Measurements from ENCODE around the gene KCNMB2.

The KCNMB2 gene

GRCh38 chr3:178618896-178619295 lies 82.7 kb downstream of the KCNMB2 start:
- no peak for TF ChIP-seq CTCF (IDR thresholded peaks at IDR 0.05; ENCODE audit: low read depth, low read length)
- Histone ChIP-seq H3K36me3 (no peaks in the 10 kb centered on the region), H3K9me3 (no peaks in the 10 kb centered on the region), H3K4me1 (no peaks in the 10 kb centered on the region), H3K27me3 (no peaks in the 10 kb centered on the region), H3K4me3 (ENCODE audit: low read depth, low read length) (no peak overlapping the region)
- DNase-seq = no peak

- Histone ChIP-seq H3K27me3 (no peaks in the 10 kb centered on the region), H3K9me3 (no peaks in the 10 kb centered on the region), H3K36me3 (no peaks in the 10 kb centered on the region), H3K4me1 (no peaks in the 10 kb centered on the region), H3K4me3 (ENCODE audit: low read depth, low read length) (no peak overlapping the region)
- no peak for TF ChIP-seq CTCF (IDR thresholded peaks at IDR 0.05; ENCODE audit: low read depth, low read length)
- DNase-seq = no peak
These were observed 87.5 kb downstream of the KCNMB2 start for GRCh38 chr3:178623666-178624255.

- Histone ChIP-seq H3K27me3 (no peaks in the 10 kb centered on the region), H3K4me1 (no peaks in the 10 kb centered on the region), H3K36me3 (no peaks in the 10 kb centered on the region), H3K4me3 (ENCODE audit: low read depth, low read length) (no peak overlapping the region), H3K9me3 (no peaks in the 10 kb centered on the region)
- TF ChIP-seq CTCF (IDR thresholded peaks at IDR 0.05; ENCODE audit: low read depth, low read length) = no peak
- DNase-seq = no peak
These were observed 88.0 kb downstream of the KCNMB2 start for GRCh38 chr3:178624276-178624675.

GRCh38 chr3:178625053-178625600 lies 88.9 kb downstream of the KCNMB2 start:
- no peak for DNase-seq
- Histone ChIP-seq H3K4me3 (ENCODE audit: low read depth, low read length) (no peak overlapping the region), H3K36me3 (no peaks in the 10 kb centered on the region), H3K4me1 (no peaks in the 10 kb centered on the region), H3K9me3 (no peaks in the 10 kb centered on the region), H3K27me3 (no peaks in the 10 kb centered on the region)
- TF ChIP-seq CTCF (IDR thresholded peaks at IDR 0.05; ENCODE audit: low read depth, low read length) = no peak

GRCh38 chr3:178628037-178628436 lies 91.8 kb downstream of the KCNMB2 start:
- Histone ChIP-seq H3K9me3 (no peaks in the 10 kb centered on the region), H3K4me3 (ENCODE audit: low read depth, low read length) (no peak overlapping the region), H3K36me3 (no peaks in the 10 kb centered on the region), H3K27me3 (no peaks in the 10 kb centered on the region), H3K4me1 (no peaks in the 10 kb centered on the region)
- no peak for TF ChIP-seq CTCF (IDR thresholded peaks at IDR 0.05; ENCODE audit: low read depth, low read length)
- DNase-seq = no peak

GRCh38 chr3:178629430-178630178 lies 93.4 kb downstream of the KCNMB2 start:
- TF ChIP-seq CTCF (IDR thresholded peaks at IDR 0.05; ENCODE audit: low read depth, low read length) = no peak
- Histone ChIP-seq H3K4me3 (ENCODE audit: low read depth, low read length) (no peak overlapping the region), H3K4me1 (no peaks in the 10 kb centered on the region), H3K9me3 (no peaks in the 10 kb centered on the region), H3K27me3 (no peaks in the 10 kb centered on the region), H3K36me3 (no peaks in the 10 kb centered on the region)
- no peak for DNase-seq

Data from BE2C (cell line).